DND-41 (cell line): ENCODE results near the gene FHIT.

Source experiments
- EZH2 ChIP-seq: IDR thresholded peaks from 3 replicates; pipeline ENCODE4 v1.6.1; 2012; ENCODE audit warnings: borderline replicate concordance, low read depth, mild to moderate bottlenecking, moderate library complexity, low read length, inconsistent platforms; ENCODE audit not compliant: severe bottlenecking
- TF ChIP-seq, protein P1 (sequence below): IDR thresholded peaks from 2 replicates; pipeline ENCODE4 v1.5.1; 2012; ENCODE audit warnings: borderline replicate concordance, low read length, moderate library complexity, mild to moderate bottlenecking; ENCODE audit not compliant: poor library complexity, severe bottlenecking; ENCODE audit errors: extremely low read depth

DNA sequence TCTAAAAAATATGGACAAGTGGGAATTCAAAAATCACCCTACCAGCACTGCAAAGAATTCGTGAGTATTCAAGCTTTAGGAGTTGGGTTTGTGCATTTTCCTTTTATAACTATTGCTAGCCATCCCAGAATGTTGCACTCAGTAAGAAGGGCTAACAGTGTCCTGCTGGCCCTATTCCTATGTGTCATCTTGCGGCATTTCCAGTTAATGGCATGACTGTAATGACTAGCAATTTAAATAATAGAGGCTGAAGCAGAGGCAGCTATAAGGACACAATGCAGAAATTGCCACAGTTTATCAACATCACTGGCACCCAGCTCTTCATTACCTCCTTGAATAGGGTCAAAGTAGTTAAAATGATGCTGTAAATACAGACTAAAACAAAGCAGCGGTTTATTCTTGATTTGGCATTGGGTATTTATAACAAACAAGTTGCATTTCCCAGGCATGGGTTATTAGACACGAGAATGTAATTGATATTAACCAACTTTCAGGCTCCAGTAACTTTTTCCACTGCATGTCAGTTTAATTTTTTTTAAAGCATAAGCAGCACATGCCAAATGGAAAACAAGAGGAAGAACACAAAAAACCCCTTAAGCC lies 177.6 kb downstream of the FHIT start:
- TF ChIP-seq, protein P1, sequence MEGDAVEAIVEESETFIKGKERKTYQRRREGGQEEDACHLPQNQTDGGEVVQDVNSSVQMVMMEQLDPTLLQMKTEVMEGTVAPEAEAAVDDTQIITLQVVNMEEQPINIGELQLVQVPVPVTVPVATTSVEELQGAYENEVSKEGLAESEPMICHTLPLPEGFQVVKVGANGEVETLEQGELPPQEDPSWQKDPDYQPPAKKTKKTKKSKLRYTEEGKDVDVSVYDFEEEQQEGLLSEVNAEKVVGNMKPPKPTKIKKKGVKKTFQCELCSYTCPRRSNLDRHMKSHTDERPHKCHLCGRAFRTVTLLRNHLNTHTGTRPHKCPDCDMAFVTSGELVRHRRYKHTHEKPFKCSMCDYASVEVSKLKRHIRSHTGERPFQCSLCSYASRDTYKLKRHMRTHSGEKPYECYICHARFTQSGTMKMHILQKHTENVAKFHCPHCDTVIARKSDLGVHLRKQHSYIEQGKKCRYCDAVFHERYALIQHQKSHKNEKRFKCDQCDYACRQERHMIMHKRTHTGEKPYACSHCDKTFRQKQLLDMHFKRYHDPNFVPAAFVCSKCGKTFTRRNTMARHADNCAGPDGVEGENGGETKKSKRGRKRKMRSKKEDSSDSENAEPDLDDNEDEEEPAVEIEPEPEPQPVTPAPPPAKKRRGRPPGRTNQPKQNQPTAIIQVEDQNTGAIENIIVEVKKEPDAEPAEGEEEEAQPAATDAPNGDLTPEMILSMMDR, result no peak
- no peak for TF ChIP-seq EZH2
